Stimulated activated CD4-positive, alpha-beta T cell treated with anti-CD3 and anti-CD28 coated beads, Interleukin-2, amount 100 ng/mL, for 48 hours (primary cell): Measurements from ENCODE around the gene SLC15A3.
"Not testable (repeated sequence)": the region's sequence is repeated elsewhere in the genome, so short reads cannot be mapped to it uniquely, and the experiment has no call there.

Source experiments
- DNase-seq, 2 donors: peaks; one replicate each; pipeline ENCODE4 v3.0.0-alpha.2; 2020

The SLC15A3 gene

GRCh38 chr11:60974726-60975125 is 22.8 kb upstream of the SLC15A3 start:
- no peak for DNase-seq

DNA sequence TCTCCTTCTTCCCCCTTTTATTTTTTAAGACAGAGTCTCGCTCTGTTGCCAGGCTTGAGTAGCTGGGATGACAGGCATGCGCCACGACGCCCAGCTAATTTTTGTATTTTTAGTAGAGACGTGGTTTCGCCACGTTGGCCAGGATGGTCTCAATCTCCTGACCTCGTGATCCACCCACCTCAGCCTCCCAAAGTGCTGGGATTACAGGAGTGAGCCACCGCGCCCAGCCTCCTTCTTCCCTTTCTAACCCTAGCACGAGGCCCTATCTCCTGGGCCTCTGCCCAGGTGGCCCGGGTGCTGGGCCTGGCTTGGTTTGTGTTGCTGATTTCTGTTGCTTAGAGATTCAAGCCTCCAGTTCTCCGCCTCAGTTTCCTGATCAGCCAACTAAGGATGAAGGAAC is 22.3 kb upstream of the SLC15A3 start:
- not testable (repeated sequence) for DNase-seq

DNA sequence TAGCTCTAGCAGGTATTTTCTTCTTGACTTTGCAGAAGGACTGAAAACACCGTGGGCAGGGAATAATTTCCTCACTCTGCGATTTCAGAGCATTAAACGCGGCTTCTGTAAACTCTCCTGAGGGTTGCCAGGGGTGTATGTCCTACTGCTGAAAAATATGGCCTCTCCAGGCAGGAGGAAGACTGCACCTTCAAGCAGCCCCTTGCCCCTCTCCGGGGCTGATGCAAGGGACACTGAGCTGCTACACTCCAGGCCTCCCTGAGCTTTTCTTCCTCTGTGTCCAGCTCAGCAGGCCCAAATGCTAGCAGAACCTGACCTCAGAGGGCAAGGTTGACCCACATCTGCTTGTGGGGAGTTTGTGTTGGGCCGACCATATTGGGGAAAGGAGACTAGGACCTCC is 21.7 kb upstream of the SLC15A3 start:
- no peak for DNase-seq

DNA sequence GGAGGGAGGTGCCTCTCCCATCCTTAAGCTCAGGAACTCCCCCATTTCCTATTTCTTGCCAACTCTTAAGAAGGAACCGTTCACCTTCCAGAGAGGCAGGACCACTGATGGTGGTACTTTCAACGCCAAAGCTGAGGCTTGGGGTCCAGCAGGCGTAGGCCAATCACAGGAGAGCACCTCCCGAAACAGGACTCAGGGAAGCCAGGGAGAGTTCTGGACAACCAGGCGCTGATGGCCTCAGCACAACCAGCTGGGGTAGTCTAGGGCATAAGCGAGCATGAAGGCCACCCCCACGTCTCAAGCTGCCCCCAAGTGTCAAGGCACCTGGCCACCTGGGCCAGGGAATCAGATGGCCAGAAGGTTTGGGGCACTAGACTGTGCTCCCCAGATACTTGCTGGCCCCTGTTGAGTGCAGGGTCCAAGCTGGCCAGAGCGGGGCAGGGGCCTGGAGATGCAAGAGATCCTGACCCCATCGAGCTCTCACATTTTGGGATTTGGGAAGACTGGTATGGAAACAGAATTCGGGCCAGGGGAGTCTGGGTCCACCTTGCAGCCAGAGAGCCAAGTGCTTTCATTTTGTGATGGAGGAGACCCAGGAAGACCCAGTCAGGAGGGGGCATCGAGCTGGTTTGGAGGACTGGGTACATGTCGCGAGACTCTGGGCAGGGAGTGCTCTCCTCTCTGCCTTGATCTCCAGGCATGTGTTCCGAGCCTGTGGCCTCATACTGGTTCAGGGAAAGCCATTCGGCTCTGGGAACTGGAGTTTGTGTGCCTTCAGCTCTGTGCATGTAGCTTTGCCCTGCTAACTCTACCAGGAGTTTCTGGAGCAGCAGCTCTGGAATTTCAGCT is 20.4 kb upstream of the SLC15A3 start:
- no peak for DNase-seq

GRCh38 chr11:60971520-60971919 is 19.5 kb upstream of the SLC15A3 start, which contains the start of gene CD6:
CD6 (plus strand) TSS chr11:60971680; CDS start chr11:60971866, 186 bp downstream.
- no peak for DNase-seq

- DNase-seq = no peak
Observed at GRCh38 chr11:60970890-60971289, 18.9 kb upstream of the SLC15A3 start.

DNA sequence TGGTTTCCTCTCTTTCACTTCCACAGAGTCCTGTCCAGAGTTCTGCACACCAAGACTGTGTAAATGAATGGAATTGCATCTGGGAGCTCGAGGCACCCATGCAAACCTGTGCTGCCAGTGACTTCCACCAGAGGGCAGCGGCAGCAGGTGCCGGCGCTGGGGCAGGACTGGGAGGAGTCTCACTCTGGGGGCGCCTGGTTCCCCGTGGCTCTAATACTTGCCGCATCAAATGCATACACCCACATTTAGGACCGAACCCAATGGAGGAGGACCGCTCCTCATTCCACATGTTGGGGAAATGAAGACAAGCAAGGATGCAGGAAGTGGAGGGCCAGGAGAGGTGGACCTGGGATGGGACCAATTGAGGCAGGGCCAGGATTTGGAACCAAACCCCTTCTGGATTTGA is 18.4 kb upstream of the SLC15A3 start:
- peak; percentile 80 to 82 for DNase-seq

- no peak for DNase-seq
Observed at GRCh38 chr11:60968223-60968622, 16.2 kb upstream of the SLC15A3 start.

GRCh38 chr11:60966890-60967289 is 14.9 kb upstream of the SLC15A3 start:
- no peak for DNase-seq

DNA sequence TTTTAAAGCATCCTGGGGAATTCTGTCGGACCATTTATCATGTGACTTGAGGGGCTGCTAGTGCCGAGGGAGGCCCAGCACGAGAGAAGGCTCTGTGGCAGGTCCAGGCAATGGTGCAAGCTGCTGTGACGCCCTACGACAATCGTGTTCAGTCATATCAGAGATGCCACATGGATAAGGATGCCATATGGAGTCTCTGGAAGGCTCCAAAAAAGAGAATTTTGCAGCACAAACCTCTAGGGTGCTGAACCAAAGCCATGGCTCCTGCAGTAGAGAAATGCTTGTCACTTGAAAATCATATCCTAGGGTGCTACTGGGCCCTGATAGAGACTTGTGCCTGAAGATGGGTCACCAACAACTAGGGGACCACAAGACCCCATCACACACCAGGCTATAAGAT is 12.8 kb upstream of the SLC15A3 start:
- DNase-seq = no peak

DNA sequence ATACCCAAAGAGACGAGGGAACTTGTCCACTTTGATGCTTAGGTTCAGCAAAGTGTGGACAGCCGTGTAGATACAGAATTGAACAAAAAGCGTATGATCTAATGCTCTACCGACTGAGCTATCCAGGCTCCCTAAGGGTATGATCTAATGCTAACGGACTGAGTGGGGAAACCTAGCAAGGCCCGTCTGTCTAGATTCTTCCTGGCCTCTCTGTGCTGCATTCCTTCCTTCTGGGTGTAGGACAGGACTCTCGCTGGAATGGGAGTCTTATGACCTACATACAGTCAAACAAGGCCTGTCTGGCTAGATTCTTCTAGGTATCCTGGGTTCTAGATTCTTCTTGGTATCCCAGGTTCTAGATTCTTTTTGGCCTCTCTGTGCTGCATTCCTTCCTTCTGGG is 8.4 kb upstream of the SLC15A3 start:
- DNase-seq = no peak

GRCh38 chr11:60959431-60959830 is 7.5 kb upstream of the SLC15A3 start:
- DNase-seq = no peak

GRCh38 chr11:60957188-60957587 is 5.2 kb upstream of the SLC15A3 start:
- DNase-seq = no peak

DNA sequence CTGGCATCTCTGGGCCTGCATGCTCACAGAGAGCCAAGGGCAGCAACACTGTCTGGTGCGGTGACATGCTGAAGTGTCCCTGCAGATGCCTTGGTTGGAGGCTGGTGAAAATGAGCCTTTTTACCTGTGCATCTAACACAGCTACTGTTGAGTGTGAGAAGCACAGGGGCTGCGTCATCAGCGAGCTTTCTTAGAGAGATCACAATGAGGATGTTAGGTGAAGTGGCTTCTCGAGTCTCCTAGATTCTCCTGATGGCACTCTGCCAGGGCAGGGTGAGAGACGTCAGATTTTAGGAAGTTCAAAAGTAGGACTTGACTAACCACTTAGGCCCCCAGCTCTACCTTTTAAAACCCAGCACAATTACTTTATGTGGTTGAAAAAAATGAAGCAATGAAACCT is 3.6 kb upstream of the SLC15A3 start:
- no peak for DNase-seq

DNA sequence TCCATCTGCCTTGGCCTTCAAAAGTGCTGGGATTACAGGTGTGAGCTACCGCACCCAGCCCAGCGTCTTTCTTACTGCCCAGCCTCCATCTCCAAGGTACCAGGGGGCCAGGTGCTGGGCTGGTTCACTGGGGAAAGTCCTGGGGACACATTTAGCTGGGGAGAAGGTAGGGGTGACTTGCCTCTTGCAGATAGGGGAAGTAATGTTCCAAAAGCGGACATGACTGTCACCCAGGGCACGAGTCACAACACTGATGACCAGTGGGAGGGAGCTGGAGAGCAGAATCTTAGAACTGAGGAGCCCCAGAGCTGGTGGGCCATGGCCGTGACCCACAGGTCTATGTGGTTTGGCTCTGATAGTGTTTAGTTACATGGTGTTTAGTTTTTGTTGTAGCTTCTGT is 2.4 kb upstream of the SLC15A3 start:
- no peak for DNase-seq

DNA sequence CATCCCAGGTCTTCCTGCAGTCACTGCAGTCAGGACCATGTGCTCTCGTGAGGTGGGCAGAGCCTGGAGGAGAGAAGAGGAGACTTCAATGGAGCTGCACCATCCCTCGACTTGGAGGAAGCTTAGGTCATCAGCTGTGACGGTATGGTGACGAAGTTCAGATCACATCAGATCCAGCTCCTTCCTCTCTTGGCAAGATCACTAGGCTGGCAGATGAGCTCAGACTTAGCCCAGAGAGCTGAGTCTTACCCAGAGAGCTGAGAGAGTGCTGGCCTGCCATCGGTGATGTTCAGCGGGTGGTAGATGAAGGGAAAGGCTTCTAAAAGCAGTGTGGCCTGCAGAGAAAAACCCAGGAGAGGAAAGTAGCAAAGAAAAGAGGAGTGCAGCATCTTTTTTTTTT is 1.8 kb upstream of the SLC15A3 start:
- no peak for DNase-seq

- no peak for DNase-seq
Observed at GRCh38 chr11:60952742-60953170, 780 bp upstream of the SLC15A3 start.

GRCh38 chr11:60951606-60951903 is 421 bp downstream of the SLC15A3 start:
- DNase-seq = no peak

DNA sequence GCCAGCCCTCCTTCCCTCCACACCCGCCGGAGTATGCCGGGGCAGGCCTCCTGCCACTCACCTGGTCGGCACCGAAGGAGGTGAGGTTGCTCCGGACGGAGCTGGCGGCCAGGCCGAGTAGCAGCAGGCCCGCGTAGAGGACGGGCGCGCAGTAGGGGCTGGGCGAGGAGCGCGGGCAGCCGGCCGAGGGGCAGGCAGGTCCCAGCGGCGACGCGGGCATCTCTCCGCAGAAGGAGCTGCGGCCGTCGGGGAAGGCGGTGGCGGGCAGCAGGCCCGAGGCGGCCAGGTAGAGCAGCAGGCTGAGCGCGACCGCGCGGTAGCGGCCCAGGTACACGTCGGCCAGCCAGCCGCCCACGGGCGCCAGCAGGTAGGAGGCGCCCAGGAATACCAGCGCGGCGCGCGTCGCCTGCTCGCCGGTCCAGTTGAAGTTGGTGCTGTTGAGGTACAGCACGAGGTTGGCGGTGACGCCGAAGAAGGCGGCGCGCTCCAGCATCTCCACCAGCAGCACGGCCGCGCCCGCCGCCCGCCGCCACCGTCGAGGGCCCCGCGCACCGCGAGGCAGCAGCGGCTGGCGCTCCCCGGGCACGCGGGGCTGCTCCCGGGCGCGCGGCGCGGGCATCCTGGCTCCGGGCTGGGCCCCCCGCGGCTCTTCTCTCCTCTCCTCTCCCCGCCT is 907 bp downstream of the SLC15A3 start:
- peak; percentile 17 to 18 for DNase-seq

GRCh38 chr11:60950024-60950423 is 2.0 kb downstream of the SLC15A3 start:
- no peak for DNase-seq

GRCh38 chr11:60948250-60948649 is 3.7 kb downstream of the SLC15A3 start:
- no peak for DNase-seq

DNA sequence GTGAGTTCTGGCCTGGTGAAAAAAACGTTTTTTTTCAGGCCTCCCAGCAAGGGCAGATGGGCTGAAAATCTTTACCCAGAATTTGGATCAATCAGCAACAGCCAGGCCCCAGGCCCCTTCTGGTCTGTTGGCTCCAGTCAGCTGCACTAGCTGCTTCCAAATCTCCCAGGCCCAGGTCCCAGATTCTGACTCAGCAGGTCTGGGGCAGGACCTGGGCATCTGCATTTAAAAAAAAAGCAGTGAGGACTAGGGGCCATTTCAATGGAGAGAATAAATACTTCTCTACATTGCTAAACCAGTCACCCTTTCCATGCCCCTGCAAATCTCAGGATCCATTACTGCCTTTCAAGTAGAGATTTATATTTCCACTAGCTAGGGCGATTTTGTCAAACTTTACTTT is 4.3 kb downstream of the SLC15A3 start:
- DNase-seq = no peak

DNA sequence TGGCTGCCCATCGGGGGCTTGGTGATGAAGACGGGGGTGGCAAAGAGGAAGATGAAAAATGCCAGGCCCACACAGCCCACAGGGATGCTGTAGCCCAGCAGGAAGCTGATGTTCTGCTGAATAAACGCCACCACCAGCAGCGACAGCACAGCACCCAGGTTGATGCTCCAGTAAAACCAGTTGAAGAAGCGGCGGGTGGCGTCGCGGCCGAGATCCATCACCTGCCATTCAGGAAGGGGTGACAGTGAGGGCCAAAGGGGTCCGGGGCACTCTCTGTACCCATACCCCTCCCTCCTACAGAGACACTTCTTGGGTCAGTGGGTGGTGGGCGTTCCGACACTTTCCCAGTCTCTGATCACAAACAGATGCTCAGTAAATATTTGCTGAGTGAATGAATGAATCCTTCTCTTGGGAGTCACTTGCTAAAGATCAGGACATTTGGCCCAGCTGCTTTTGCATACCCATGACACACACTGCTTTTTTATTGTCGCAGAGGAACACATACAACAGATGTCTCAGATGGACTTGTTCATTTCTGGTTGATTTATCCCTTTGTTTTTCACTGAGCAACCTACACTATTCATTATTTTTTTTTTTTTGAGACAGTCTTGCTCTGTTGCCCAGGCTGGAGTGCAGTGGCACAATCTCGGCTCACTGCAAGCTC is 5.2 kb downstream of the SLC15A3 start:
- DNase-seq = no peak

- DNase-seq = no peak
Observed at GRCh38 chr11:60945295-60945667, 6.7 kb downstream of the SLC15A3 start.
